ENCODE data around the gene SYNPO.

Gene SYNPO

GRCh38 chr5:150658699-150659265, 18.3 kb downstream of the SYNPO start:
- H3K4me3 ChIP-seq (ENCODE audit: low read length): no peak overlapping the region
- no peak for DNase-seq (ENCODE audit: low read depth)
- no peak for TF ChIP-seq CTCF (conservative IDR thresholded peaks at IDR 0.05; ENCODE audit: low read depth, low read length)

GRCh38 chr5:150659360-150660107, 19.1 kb downstream of the SYNPO start:
- no peak for TF ChIP-seq CTCF (conservative IDR thresholded peaks at IDR 0.05; ENCODE audit: low read depth, low read length)
- H3K4me3 ChIP-seq (ENCODE audit: low read length): no peak overlapping the region
- no peak for DNase-seq (ENCODE audit: low read depth)

- TF ChIP-seq CTCF (conservative IDR thresholded peaks at IDR 0.05; ENCODE audit: low read depth, low read length): no peak
- DNase-seq (ENCODE audit: low read depth): no peak
- H3K4me3 ChIP-seq (ENCODE audit: low read length): no peak overlapping the region
These were observed 19.8 kb downstream of the SYNPO start for GRCh38 chr5:150660108-150660831.

GRCh38 chr5:150661086-150661485, 20.6 kb downstream of the SYNPO start, which contains the start of gene MYOZ3:
TSS of gene MYOZ3 (plus strand) at chr5:150661251. CDS start at chr5:150662942, 1,691 bp downstream.
- no peak for TF ChIP-seq CTCF (conservative IDR thresholded peaks at IDR 0.05; ENCODE audit: low read depth, low read length)
- no peak within 1 kb of the TSS for H3K4me3 ChIP-seq (ENCODE audit: low read length)
- DNase-seq (ENCODE audit: low read depth): no peak

GRCh38 chr5:150661821-150662596, 21.5 kb downstream of the SYNPO start:
- no peak overlapping the region for H3K4me3 ChIP-seq (ENCODE audit: low read length)
- DNase-seq (ENCODE audit: low read depth): no peak
- no peak for TF ChIP-seq CTCF (conservative IDR thresholded peaks at IDR 0.05; ENCODE audit: low read depth, low read length)

GRCh38 chr5:150662731-150663516, 22.5 kb downstream of the SYNPO start:
- no peak for DNase-seq (ENCODE audit: low read depth)
- TF ChIP-seq CTCF (conservative IDR thresholded peaks at IDR 0.05; ENCODE audit: low read depth, low read length): no peak

More at GRCh38 chr5:150662731-150663516, 22.5 kb downstream of the SYNPO start:
- H3K4me3 ChIP-seq (ENCODE audit: low read length): no peak overlapping the region

Data from retinal pigment epithelial cell (primary cell).